Erythroblast (primary cell): ENCODE data around the gene FGD4.

Experiments used
- GATA1 ChIP-seq: IDR thresholded peaks from 2 replicates; pipeline ENCODE4 v1.6.1; 2011; ENCODE audit warnings: low read depth, mild to moderate bottlenecking, control low read depth, low read length, moderate library complexity
- POLR2A ChIP-seq: IDR thresholded peaks from 2 replicates; pipeline ENCODE4 v1.6.1; 2011; ENCODE audit warnings: mild to moderate bottlenecking, low read length

DNA sequence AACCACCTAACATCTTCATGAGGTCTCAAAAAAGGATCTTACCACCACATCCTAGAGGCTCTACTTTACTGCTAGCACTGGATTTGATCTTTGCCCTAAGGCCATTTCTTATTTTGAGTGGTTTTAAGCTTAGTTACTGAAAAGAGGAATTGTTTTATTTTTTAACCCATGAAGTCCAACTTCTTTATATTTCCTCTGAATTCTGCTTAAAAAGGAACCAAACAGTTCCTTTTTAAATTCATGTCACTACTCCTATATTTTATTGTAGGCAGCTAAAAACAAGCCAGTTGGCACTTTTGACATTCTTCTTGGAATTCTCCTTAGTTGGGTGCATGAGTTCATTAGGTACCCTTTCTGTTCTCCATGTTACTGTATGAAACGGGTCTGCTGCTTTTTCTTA lies 76.4 kb downstream of the FGD4 start:
- TF ChIP-seq POLR2A (no peak), GATA1 (no peak)
